Peyer's patch (tissue), 4 donors: ENCODE results near the gene AMT.
"Not testable (repeated sequence)": the region's sequence is repeated elsewhere in the genome, so short reads cannot be mapped to it uniquely, and the experiment has no call there.

Source experiments
- CTCF ChIP-seq, 6 experiments: fragments of 450-650 bp in 4 of 6; fragments of 200-600 bp in 2 of 6; sonication (generic) in 1 of 6; IDR thresholded peaks; one replicate each; pipeline ENCODE4 v1.5.1; 2017 to 2019; ENCODE audit warnings: antibody characterized with exemption in 6 of 6, mild to moderate bottlenecking in 3 of 6, moderate library complexity in 1 of 6
- POLR2A ChIP-seq, 2 donors: fragments of 450-650 bp; IDR thresholded peaks; one replicate each; pipeline ENCODE4 v1.5.1; 2017; ENCODE audit warnings: antibody characterized with exemption in 2 of 2, mild to moderate bottlenecking in 2 of 2, moderate library complexity in 2 of 2

GRCh38 chr3:49391310-49391709 is 31.0 kb downstream of the AMT start:
- not testable (repeated sequence) for TF ChIP-seq CTCF, POLR2A (IDR thresholded peaks at IDR 0.05)
